Skeletal muscle tissue (tissue), 4 donors: ENCODE data around the gene GCK. TPM values are rescaled to one million over a fixed set of nuclear protein-coding genes. Genes with fewer than 3 reads are reported as not detected.

Source experiments
- H3K27ac ChIP-seq: one replicate; pipeline ENCODE4 v1.7.0; 2013; ENCODE audit warnings: mild to moderate bottlenecking, low read depth, low read length, inconsistent platforms
- H3K27me3 ChIP-seq, 3 donors: one replicate each; pipeline ENCODE4 v1.7.0; 2013; ENCODE audit warnings: low read length in 3 of 3; ENCODE audit not compliant: control insufficient read depth in 3 of 3, insufficient read depth in 3 of 3
- H3K36me3 ChIP-seq, 3 donors: one replicate each; pipeline ENCODE4 v1.7.0; 2013; ENCODE audit warnings: low read length in 3 of 3; ENCODE audit not compliant: control insufficient read depth in 3 of 3, insufficient read depth in 3 of 3
- H3K4me1 ChIP-seq, 3 donors: one replicate each; pipeline ENCODE4 v1.7.0; 2013; ENCODE audit warnings: low read length in 3 of 3, mild to moderate bottlenecking in 3 of 3; ENCODE audit not compliant: control insufficient read depth in 3 of 3, insufficient read depth in 3 of 3
- H3K4me3 ChIP-seq, 3 donors: one replicate each; pipeline ENCODE4 v1.7.0; 2013; ENCODE audit warnings: low read length in 3 of 3
- H3K9ac ChIP-seq, 3 donors: one replicate each; pipeline ENCODE4 v1.7.0; 2013; ENCODE audit warnings: low read length in 3 of 3, mild to moderate bottlenecking in 3 of 3, moderate library complexity in 2 of 3, low read depth in 1 of 3
- H3K9me3 ChIP-seq, 3 donors: one replicate each; pipeline ENCODE4 v1.7.0; 2013; ENCODE audit warnings: low read length in 3 of 3; ENCODE audit not compliant: control insufficient read depth in 3 of 3
- total RNA-seq: library from RNA; depleted of rRNA; stranded (reverse); fragments of >200 nt; gene quantifications from one replicate; pipeline ENCODE4 v1.2.3, GENCODE V29; 2014
- donor health status: Osteomylitis.

Gene GCK
- total RNA-seq, 1 donor from 2014 or later = 2.1 TPM

GRCh38 chr7:44107116-44107960 is 81.9 kb downstream of the GCK start:
- Histone ChIP-seq H3K9ac (peak overlapping the region in 1 of 3 donors; percentile 33), H3K27ac (no peak overlapping the region), H3K4me3 (no peak overlapping the region)

GRCh38 chr7:44106311-44107065 is 82.8 kb downstream of the GCK start:
- peak overlapping the region; percentile 52 for H3K27ac ChIP-seq
- no peak overlapping the region for H3K4me3 ChIP-seq
- H3K9ac ChIP-seq = peak overlapping the region in 1 of 3 donors; percentile 47

More at GRCh38 chr7:44107116-44107960, 81.9 kb downstream of the GCK start:
- Histone ChIP-seq H3K9me3 (no peaks in the 10 kb centered on the region), H3K4me1 (peaks cover 12 to 30% (median 21%) of the 10 kb centered on the region in 3 donors), H3K36me3 (peaks cover 0 to 5% (median 4%) of the 10 kb centered on the region in 3 donors), H3K27me3 (peaks cover 14 to 26% (median 16%) of the 10 kb centered on the region in 3 donors)

DNA sequence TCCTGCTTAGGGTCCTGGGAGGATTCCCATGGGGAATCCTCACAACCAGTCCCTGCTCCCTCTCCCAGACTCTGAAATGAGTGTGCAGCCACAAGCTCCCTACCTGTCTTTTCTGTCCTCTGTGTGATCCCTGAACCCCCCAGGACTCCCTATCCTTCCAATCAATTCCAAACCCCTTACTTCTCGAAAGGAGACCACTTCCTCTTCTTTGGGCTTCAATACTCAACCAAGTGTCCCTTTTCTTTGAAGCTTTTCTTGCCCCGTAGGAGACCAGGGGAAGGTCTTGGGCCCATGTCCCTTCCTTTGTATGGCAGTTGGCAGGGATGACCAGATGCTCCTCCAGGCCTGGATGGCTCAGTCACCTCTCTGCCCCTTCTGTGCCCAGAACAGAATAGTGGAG is 83.4 kb downstream of the GCK start:
- Histone ChIP-seq H3K4me1 (peaks cover 17 to 31% (median 28%) of the 10 kb centered on the region in 3 donors), H3K4me3 (peak overlapping the region; percentile 45 to 73 (median 66)), H3K9me3 (no peaks in the 10 kb centered on the region), H3K36me3 (peaks cover 0 to 4% (median 0%) of the 10 kb centered on the region in 3 donors), H3K27ac (peak overlapping the region; percentile 52), H3K9ac (peak overlapping the region in 1 of 3 donors; percentile 47), H3K27me3 (peaks cover 10 to 22% (median 16%) of the 10 kb centered on the region in 3 donors)

More at GRCh38 chr7:44106311-44107065, 82.8 kb downstream of the GCK start:
- H3K4me1 ChIP-seq = peaks cover 12 to 26% (median 21%) of the 10 kb centered on the region in 3 donors
- H3K36me3 ChIP-seq = peaks cover 0 to 4% (median 3%) of the 10 kb centered on the region in 3 donors
- H3K27me3 ChIP-seq = peaks cover 10 to 25% (median 16%) of the 10 kb centered on the region in 3 donors
- H3K9me3 ChIP-seq = no peaks in the 10 kb centered on the region

DNA sequence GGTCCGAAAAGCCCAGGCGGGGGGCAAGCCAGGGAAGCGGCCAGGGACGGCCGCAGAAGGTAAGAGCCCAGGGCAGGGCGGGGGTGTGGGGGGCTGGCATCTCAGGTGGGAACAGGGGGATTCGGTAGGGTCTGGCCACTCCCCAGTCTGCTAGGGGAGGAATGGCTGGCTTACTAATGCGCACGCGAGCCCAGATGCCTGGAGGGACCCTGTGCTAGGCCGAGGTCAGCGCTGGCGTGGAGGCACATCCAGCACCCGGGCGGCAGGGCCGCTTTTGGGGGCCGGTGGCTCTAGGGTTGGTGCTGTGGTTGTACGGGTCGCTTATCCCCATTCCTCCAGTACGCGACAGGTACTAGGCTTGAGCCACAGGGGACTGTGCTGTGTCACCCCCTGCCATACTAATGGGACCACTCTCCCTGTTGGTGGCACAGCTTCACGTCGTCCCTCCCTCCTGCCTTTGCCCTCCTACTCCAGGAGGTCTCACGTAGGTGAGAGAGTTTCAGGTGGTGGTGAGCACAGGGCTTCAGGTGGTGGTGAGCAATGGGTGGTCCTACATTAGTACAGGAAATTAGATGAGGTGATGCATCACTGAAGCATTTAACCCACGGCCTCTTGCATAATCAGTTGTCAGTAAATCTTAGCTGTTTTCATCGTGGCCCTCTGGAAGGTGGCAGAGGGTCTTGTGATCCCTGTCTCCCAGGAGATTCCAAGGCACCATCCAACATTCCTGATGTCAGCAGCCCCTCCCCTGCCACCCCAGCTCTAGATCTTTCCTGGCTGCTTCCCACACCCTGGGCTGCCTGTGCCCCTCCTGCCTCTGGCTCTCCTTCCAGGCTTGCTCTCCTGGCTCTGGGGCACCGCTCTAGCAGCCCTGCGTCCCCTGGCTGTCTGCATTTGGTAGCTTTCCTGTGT is 84.1 kb downstream of the GCK start:
- peaks cover 10 to 18% (median 16%) of the 10 kb centered on the region in 3 donors for H3K27me3 ChIP-seq
- peak overlapping the region; percentile 65 to 73 (median 66) for H3K4me3 ChIP-seq
- peaks cover 0 to under 1% (median 0%) of the 10 kb centered on the region in 3 donors for H3K36me3 ChIP-seq
- peaks cover 17 to 33% (median 32%) of the 10 kb centered on the region in 3 donors for H3K4me1 ChIP-seq
- H3K9ac ChIP-seq = peak overlapping the region in 2 of 3 donors; percentile 74
- peak overlapping the region; percentile 77 for H3K27ac ChIP-seq
- H3K9me3 ChIP-seq = no peaks in the 10 kb centered on the region

DNA sequence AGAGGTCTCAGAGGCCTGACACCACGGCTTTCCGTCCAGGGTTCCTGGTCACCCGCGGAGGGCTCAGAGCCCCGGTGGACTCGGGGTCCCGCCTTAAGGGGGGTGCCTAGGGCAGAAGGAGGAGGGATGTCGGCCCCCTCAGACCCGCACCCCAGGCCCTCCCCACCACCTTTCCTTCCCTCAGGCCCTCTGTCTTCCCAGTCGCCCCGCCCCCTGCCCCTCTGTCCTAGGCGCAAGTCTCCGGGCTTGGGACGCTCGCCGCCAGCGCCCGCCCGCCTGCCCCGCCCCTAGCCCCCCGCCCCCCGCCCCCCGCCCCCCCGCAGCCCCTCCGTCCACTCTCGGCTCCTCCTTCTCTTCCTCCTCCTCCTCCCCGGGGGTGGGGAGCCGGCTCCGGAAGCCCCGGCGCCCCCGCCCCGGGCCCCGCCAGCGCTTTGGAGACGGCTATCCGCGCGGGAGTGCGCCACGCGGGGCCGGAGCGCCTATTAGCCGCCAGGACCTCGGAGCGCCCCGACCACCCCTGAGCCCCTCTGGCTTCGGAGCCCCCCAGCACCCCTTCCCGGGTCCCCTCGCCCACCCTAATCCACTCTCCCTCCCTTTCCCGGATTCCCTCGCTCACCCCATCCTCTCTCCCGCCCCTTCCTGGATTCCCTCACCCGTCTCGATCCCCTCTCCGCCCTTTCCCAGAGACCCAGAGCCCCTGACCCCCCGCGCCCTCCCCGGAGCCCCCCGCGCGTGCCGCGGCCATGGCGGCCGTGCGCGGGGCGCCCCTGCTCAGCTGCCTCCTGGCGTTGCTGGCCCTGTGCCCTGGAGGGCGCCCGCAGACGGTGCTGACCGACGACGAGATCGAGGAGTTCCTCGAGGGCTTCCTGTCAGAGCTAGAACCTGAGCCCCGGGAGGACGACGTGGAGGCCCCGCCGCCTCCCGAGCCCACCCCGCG is 85.0 kb downstream of the GCK start, which contains the start of gene AEBP1:
AEBP1 (plus strand) TSS at position 423 of the 937 bp plus-strand sequence; CDS start at position 744, 321 bp downstream.
- H3K4me1 ChIP-seq = peaks cover 17 to 33% (median 32%) of the 10 kb centered on the region in 3 donors
- H3K9ac ChIP-seq = peak within 1 kb of the TSS in 2 of 3 donors; percentile 74
- peaks cover 10 to 16% (median 14%) of the 10 kb centered on the region in 3 donors for H3K27me3 ChIP-seq
- no peaks in the 10 kb centered on the region for H3K9me3 ChIP-seq
- H3K36me3 ChIP-seq = no peaks in the 10 kb centered on the region
- peak within 1 kb of the TSS; percentile 65 to 73 (median 66) for H3K4me3 ChIP-seq
- H3K27ac ChIP-seq = peak within 1 kb of the TSS; percentile 77

- Histone ChIP-seq H3K9ac (no peak overlapping the region), H3K27ac (peak overlapping the region; percentile 75), H3K36me3 (no peaks in the 10 kb centered on the region), H3K4me3 (no peak overlapping the region), H3K4me1 (peaks cover 17 to 33% (median 32%) of the 10 kb centered on the region in 3 donors), H3K9me3 (no peaks in the 10 kb centered on the region), H3K27me3 (peaks cover 10 to 16% (median 14%) of the 10 kb centered on the region in 3 donors)
These were observed 85.7 kb downstream of the GCK start for GRCh38 chr7:44103566-44103922.

- peaks cover 10 to 16% (median 14%) of the 10 kb centered on the region in 3 donors for H3K27me3 ChIP-seq
- no peaks in the 10 kb centered on the region for H3K36me3 ChIP-seq
- H3K4me3 ChIP-seq = no peak overlapping the region
- peak overlapping the region; percentile 75 for H3K27ac ChIP-seq
- H3K9me3 ChIP-seq = no peaks in the 10 kb centered on the region
- peaks cover 17 to 33% (median 32%) of the 10 kb centered on the region in 3 donors for H3K4me1 ChIP-seq
- peak overlapping the region in 1 of 3 donors; percentile 16 for H3K9ac ChIP-seq
These were observed 86.2 kb downstream of the GCK start for GRCh38 chr7:44102846-44103565.
